Neural cell (in vitro differentiated cells): Measurements from ENCODE around the gene CNPPD1. TPM values are rescaled to one million over a fixed set of nuclear protein-coding genes. Genes with fewer than 3 reads are reported as not detected.
A peak's percentile ranks its signal among the peaks of the same experiment; 100 is the strongest.

Source experiments
- H2AFZ ChIP-seq: fragments of 200-600, 300-800 bp; sonication (generic), shearing (Covaris generic); 2 replicates; pipeline ENCODE4 v1.6.0; 2014; ENCODE audit warnings: low read depth, mild to moderate bottlenecking, antibody characterized with exemption, low read length, moderate library complexity
- H3F3A ChIP-seq: fragments of 200-600 bp; shearing (Covaris generic); 2 replicates; pipeline ENCODE4 v1.6.1; 2016; ENCODE audit warnings: mild to moderate bottlenecking, moderate library complexity, mixed read lengths, antibody characterized with exemption, low read length; ENCODE audit not compliant: insufficient read depth, poor library complexity, severe bottlenecking
- H3K27ac ChIP-seq: fragments of 200-600, 300-800 bp; sonication (generic), shearing (Covaris generic); 2 replicates; pipeline ENCODE4 v1.5.1; 2014; ENCODE audit warnings: mild to moderate bottlenecking, low read length, moderate library complexity
- H3K27me3 ChIP-seq: fragments of 300-800, 200-600 bp; sonication (generic), shearing (Covaris generic); 2 replicates; pipeline ENCODE4 v1.6.0; 2014; ENCODE audit warnings: mild to moderate bottlenecking, low read depth, low read length, moderate library complexity; ENCODE audit not compliant: insufficient read depth
- H3K36me3 ChIP-seq: fragments of 300-800, 200-600 bp; sonication (generic), shearing (Covaris generic); 2 replicates; pipeline ENCODE4 v1.5.1; 2014; ENCODE audit warnings: mild to moderate bottlenecking, antibody characterized with exemption, low read length, moderate library complexity; ENCODE audit not compliant: insufficient read depth
- H3K4me2 ChIP-seq: fragments of 300-800, 200-600 bp; sonication (generic), shearing (Covaris generic); 2 replicates; pipeline ENCODE4 v1.6.0; 2014; ENCODE audit warnings: mild to moderate bottlenecking, low read length
- H3K4me3 ChIP-seq: fragments of 300-800, 200-600 bp; sonication (generic), shearing (Covaris generic); 2 replicates; pipeline ENCODE4 v1.5.1; 2014; ENCODE audit warnings: mild to moderate bottlenecking, low read length, moderate library complexity
- H3K79me2 ChIP-seq: fragments of 200-600 bp; shearing (Covaris generic); replicated peaks from 2 replicates; pipeline ENCODE4 v1.6.0; 2014; ENCODE audit warnings: mild to moderate bottlenecking, low read length, moderate library complexity; ENCODE audit not compliant: insufficient read depth
- H3K9ac ChIP-seq: fragments of 300-800, 200-600 bp; sonication (generic), shearing (Covaris generic); 2 replicates; pipeline ENCODE4 v1.6.1; 2016; ENCODE audit warnings: mild to moderate bottlenecking, low read length, mixed read lengths
- H3K9me2 ChIP-seq: fragments of 200-600 bp; shearing (Covaris generic); 2 replicates; pipeline ENCODE4 v1.6.1; 2016; ENCODE audit warnings: mild to moderate bottlenecking, low read length, mixed read lengths; ENCODE audit not compliant: insufficient read depth
- H3K9me3 ChIP-seq: fragments of 200-600, 300-800 bp; sonication (generic), shearing (Covaris generic); 2 replicates; pipeline ENCODE4 v1.6.1; 2016; ENCODE audit warnings: mild to moderate bottlenecking, mixed run types, low read length, moderate library complexity, mixed read lengths
- H4K20me1 ChIP-seq: fragments of 200-600 bp; shearing (Covaris generic); 2 replicates; pipeline ENCODE4 v1.6.1; 2016; ENCODE audit warnings: mild to moderate bottlenecking, mixed run types; ENCODE audit not compliant: insufficient read depth
- CTCF ChIP-seq: fragments of 450-650 bp; IDR thresholded peaks from 2 replicates; pipeline ENCODE4 v1.5.1; 2014; ENCODE audit warnings: antibody characterized with exemption, mild to moderate bottlenecking, moderate library complexity; ENCODE audit not compliant: poor library complexity, severe bottlenecking
- EP300 ChIP-seq: fragments of 450-650 bp; conservative IDR thresholded peaks from 2 replicates; pipeline ENCODE4 v1.6.1; 2014; ENCODE audit warnings: antibody characterized with exemption, mild to moderate bottlenecking, moderate library complexity; ENCODE audit not compliant: poor library complexity, severe bottlenecking
- EZH2 ChIP-seq: fragments of 200-600, 300-800 bp; shearing (Covaris generic), sonication (generic); IDR thresholded peaks from 2 replicates; pipeline ENCODE4 v1.6.1; 2014; ENCODE audit warnings: antibody characterized with exemption, low read length, borderline replicate concordance, mild to moderate bottlenecking; ENCODE audit not compliant: insufficient read depth, poor library complexity, severe bottlenecking
- MXI1 ChIP-seq: fragments of 450-650 bp; conservative IDR thresholded peaks from 2 replicates; pipeline ENCODE4 v1.6.1; 2014; ENCODE audit warnings: antibody characterized with exemption, mild to moderate bottlenecking; ENCODE audit not compliant: poor library complexity, severe bottlenecking
- POLR2AphosphoS5 ChIP-seq: IDR thresholded peaks from 2 replicates; pipeline ENCODE4 v1.6.1; 2012
- RAD21 ChIP-seq: fragments of 450-650 bp; conservative IDR thresholded peaks from 2 replicates; pipeline ENCODE4 v1.6.1; 2014; ENCODE audit warnings: antibody characterized with exemption, mild to moderate bottlenecking, moderate library complexity
- SMC3 ChIP-seq: fragments of 450-650 bp; conservative IDR thresholded peaks from 2 replicates; pipeline ENCODE4 v1.6.1; 2014; ENCODE audit warnings: antibody characterized with exemption, mild to moderate bottlenecking, moderate library complexity; ENCODE audit not compliant: poor library complexity
- TAF1 ChIP-seq: IDR thresholded peaks from 2 replicates; pipeline ENCODE4 v1.6.1; 2012; ENCODE audit warnings: low read depth
- polyA plus RNA-seq: library from polyadenylated mRNA; depleted of rRNA; stranded (reverse); fragments of >200 nt; gene quantifications from 2 replicates; pipeline ENCODE4 v1.2.3, GENCODE V29; 2014
- TF ChIP-seq, protein P1 (sequence below): IDR thresholded peaks from 2 replicates; pipeline ENCODE4 v1.6.1; 2012; ENCODE audit warnings: borderline replicate concordance

CNPPD1 gene
- polyA plus RNA-seq, 1 donor from 2014 or later: 89.1 TPM

DNA sequence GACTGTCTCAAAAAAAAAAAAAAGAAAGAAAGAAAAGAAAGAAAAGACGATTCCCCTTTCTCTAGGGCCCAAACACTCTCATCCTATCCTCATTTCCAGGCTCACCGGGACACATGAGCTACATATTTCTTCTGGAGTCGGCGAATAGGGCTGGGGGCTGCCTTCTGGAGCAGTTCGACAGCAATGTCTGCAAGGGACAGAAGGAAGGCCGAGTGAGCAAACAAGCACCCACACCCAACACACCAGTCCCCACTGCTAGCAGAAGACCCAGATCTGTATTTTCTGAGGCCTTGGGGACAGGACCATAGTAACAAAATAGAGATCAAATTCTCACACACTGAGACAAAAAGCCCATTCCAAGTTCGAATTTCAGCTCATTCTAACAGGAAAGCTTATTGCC, 1.2 kb downstream of the CNPPD1 start:
- no peak for TF ChIP-seq MXI1
- TF ChIP-seq RAD21: no peak
- TF ChIP-seq EP300: no peak
- TF ChIP-seq SMC3: no peak
- no peak for TF ChIP-seq EZH2
- TF ChIP-seq CTCF: no peak
- no peak for TF ChIP-seq POLR2AphosphoS5
- TF ChIP-seq, protein P1, sequence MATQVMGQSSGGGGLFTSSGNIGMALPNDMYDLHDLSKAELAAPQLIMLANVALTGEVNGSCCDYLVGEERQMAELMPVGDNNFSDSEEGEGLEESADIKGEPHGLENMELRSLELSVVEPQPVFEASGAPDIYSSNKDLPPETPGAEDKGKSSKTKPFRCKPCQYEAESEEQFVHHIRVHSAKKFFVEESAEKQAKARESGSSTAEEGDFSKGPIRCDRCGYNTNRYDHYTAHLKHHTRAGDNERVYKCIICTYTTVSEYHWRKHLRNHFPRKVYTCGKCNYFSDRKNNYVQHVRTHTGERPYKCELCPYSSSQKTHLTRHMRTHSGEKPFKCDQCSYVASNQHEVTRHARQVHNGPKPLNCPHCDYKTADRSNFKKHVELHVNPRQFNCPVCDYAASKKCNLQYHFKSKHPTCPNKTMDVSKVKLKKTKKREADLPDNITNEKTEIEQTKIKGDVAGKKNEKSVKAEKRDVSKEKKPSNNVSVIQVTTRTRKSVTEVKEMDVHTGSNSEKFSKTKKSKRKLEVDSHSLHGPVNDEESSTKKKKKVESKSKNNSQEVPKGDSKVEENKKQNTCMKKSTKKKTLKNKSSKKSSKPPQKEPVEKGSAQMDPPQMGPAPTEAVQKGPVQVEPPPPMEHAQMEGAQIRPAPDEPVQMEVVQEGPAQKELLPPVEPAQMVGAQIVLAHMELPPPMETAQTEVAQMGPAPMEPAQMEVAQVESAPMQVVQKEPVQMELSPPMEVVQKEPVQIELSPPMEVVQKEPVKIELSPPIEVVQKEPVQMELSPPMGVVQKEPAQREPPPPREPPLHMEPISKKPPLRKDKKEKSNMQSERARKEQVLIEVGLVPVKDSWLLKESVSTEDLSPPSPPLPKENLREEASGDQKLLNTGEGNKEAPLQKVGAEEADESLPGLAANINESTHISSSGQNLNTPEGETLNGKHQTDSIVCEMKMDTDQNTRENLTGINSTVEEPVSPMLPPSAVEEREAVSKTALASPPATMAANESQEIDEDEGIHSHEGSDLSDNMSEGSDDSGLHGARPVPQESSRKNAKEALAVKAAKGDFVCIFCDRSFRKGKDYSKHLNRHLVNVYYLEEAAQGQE: no peak
- no peak for TF ChIP-seq TAF1
- Histone ChIP-seq H4K20me1 (no peaks in the 10 kb centered on the region), H3K9ac (peak overlapping the region; percentile 90), H3K27me3 (no peaks in the 10 kb centered on the region), H3K9me3 (no peaks in the 10 kb centered on the region), H3K9me2 (no peaks in the 10 kb centered on the region), H2AFZ (no peak overlapping the region), H3K79me2 (peaks cover 18% of the 10 kb centered on the region), H3F3A (peaks cover 3% of the 10 kb centered on the region), H3K36me3 (peaks cover 5% of the 10 kb centered on the region), H3K27ac (peak overlapping the region; percentile 81), H3K4me3 (peak overlapping the region; percentile 96), H3K4me2 (peak overlapping the region; percentile 93)

DNA sequence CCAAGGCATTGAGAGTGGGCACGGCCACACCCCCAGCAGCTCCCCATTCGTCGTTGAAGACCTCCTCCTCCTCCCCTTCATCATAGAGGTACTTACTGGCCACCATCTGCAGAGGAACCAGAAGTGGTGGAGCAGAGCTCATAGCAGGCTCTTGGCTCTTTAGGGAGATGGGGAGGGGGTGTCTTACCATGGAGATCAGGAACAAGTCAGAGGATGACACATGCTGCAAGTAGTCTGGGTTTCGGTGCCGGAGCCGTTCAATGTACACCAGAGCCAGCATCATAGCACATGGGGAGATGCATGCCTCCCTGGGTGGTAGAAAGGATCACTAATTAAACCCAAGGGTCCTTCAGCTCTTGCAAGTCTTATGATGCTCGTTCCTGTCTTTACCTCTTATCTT, 1.9 kb downstream of the CNPPD1 start:
- H3K79me2 ChIP-seq: peaks cover 15% of the 10 kb centered on the region
- no peaks in the 10 kb centered on the region for H3K36me3 ChIP-seq
- no peak overlapping the region for H3K4me3 ChIP-seq
- H3K9me2 ChIP-seq: no peaks in the 10 kb centered on the region
- no peak overlapping the region for H3K9ac ChIP-seq
- no peak overlapping the region for H3K4me2 ChIP-seq
- no peak for TF ChIP-seq TAF1
- TF ChIP-seq MXI1: no peak
- no peak for TF ChIP-seq EZH2
- no peak for TF ChIP-seq POLR2AphosphoS5
- no peak for TF ChIP-seq EP300
- TF ChIP-seq SMC3: no peak
- no peak for TF ChIP-seq RAD21
- TF ChIP-seq CTCF: no peak
- TF ChIP-seq, protein P1: no peak
- H3F3A ChIP-seq: peaks cover 3% of the 10 kb centered on the region
- H2AFZ ChIP-seq: no peak overlapping the region
- H3K27me3 ChIP-seq: no peaks in the 10 kb centered on the region
- H3K27ac ChIP-seq: no peak overlapping the region
- H3K9me3 ChIP-seq: no peaks in the 10 kb centered on the region
- no peaks in the 10 kb centered on the region for H4K20me1 ChIP-seq
